CD4-positive, alpha-beta memory T cell (primary cell): ENCODE data around the gene LPCAT1. TPM values are rescaled to one million over a fixed set of nuclear protein-coding genes. Genes with fewer than 3 reads are reported as not detected.

ENCODE experiments used
- CTCF ChIA-PET: fragments of 350-600 bp; sonication (Branson Sonifier 250); formaldehyde crosslinking; loops from one replicate; lab custom pipeline; 2021; ENCODE audit warnings: inconsistent platforms; ENCODE audit not compliant: partially characterized antibody; lab: Charles Lee
- POLR2A ChIA-PET: fragments of 350-600 bp; sonication (Branson Sonifier 250); formaldehyde crosslinking; loops from one replicate; lab custom pipeline; 2021; ENCODE audit not compliant: partially characterized antibody; lab: Charles Lee
- DNase-seq, 5 donors: peaks; one replicate each; pipeline versions ENCODE4 v3.0.0 to v3.0.0-alpha.2; 2020 to 2022; ENCODE audit warnings: mixed read lengths in 1 of 5
- H3K27ac ChIP-seq: one replicate; pipeline ENCODE4 v1.7.0; 2013; ENCODE audit warnings: low read depth, low read length
- H3K27me3 ChIP-seq: 2 replicates; pipeline ENCODE4 v1.7.0; 2013; ENCODE audit warnings: mild to moderate bottlenecking, low read length, moderate library complexity; ENCODE audit not compliant: insufficient read depth
- H3K36me3 ChIP-seq: 2 replicates; pipeline ENCODE4 v1.7.0; 2013; ENCODE audit warnings: mild to moderate bottlenecking, low read length, moderate library complexity; ENCODE audit not compliant: insufficient read depth
- H3K4me1 ChIP-seq: 2 replicates; pipeline ENCODE4 v1.7.0; 2013; ENCODE audit warnings: mild to moderate bottlenecking, low read length, moderate library complexity; ENCODE audit not compliant: insufficient read depth
- H3K4me3 ChIP-seq, 2 donors: one replicate each; pipeline ENCODE4 v1.7.0; 2013; ENCODE audit warnings: low read length in 2 of 2, mild to moderate bottlenecking in 1 of 2
- H3K9me3 ChIP-seq, 2 donors: one replicate each; pipeline ENCODE4 v1.7.0; 2013; ENCODE audit warnings: low read length in 2 of 2, control low read depth in 1 of 2; ENCODE audit not compliant: control insufficient read depth in 1 of 2
- H3K27ac Mint-ChIP-seq, 7 donors: one replicate each; pipeline ENCODE4 v1.8.0; 2020 to 2021; ENCODE audit warnings: mixed read lengths in 7 of 7, mild to moderate bottlenecking in 6 of 7, inconsistent platforms in 3 of 7, moderate library complexity in 3 of 7
- H3K27me3 Mint-ChIP-seq, 2 donors: one replicate each; pipeline ENCODE4 v1.8.0; 2020 to 2021; ENCODE audit warnings: mixed read lengths in 2 of 2
- H3K36me3 Mint-ChIP-seq, 2 donors: one replicate each; pipeline ENCODE4 v1.8.0; 2020 to 2021; ENCODE audit warnings: mixed read lengths in 2 of 2, inconsistent platforms in 1 of 2, mild to moderate bottlenecking in 1 of 2
- H3K4me1 Mint-ChIP-seq, 4 donors: one replicate each; pipeline ENCODE4 v1.8.0; 2020 to 2021; ENCODE audit warnings: mixed read lengths in 4 of 4, mild to moderate bottlenecking in 1 of 4
- H3K4me3 Mint-ChIP-seq, 8 donors: one replicate each; pipeline ENCODE4 v1.8.0; 2020 to 2021; ENCODE audit warnings: mixed read lengths in 8 of 8, mild to moderate bottlenecking in 7 of 8, moderate library complexity in 6 of 8, inconsistent platforms in 3 of 8
- H3K9me3 Mint-ChIP-seq, 8 donors: one replicate each; pipeline ENCODE4 v1.8.0; 2020 to 2021; ENCODE audit warnings: mixed read lengths in 8 of 8, mild to moderate bottlenecking in 5 of 8, inconsistent platforms in 3 of 8, moderate library complexity in 1 of 8
- intact Hi-C: fragments of 100-400 bp; cut with micrococcal nuclease; formaldehyde crosslinking; loops from one replicate; pipeline ENCODE4 v1.15.1; 2023
- polyA plus RNA-seq, 2 donors: library from polyadenylated mRNA; unstranded; fragments of 300-500 nt; fragmentation: Illumina TruSeq; gene quantifications; one replicate each; pipeline ENCODE4 v1.2.3, GENCODE V29; 2021
- total RNA-seq, 2 experiments: library from RNA; stranded (reverse); gene quantifications; one replicate each; pipeline ENCODE4 v1.2.3, GENCODE V29; 2021

LPCAT1 gene
- total and polyA plus RNA-seq, 4 experiments from 2014 or later: 9.0 to 63.6 (median 47.5) TPM

DNA sequence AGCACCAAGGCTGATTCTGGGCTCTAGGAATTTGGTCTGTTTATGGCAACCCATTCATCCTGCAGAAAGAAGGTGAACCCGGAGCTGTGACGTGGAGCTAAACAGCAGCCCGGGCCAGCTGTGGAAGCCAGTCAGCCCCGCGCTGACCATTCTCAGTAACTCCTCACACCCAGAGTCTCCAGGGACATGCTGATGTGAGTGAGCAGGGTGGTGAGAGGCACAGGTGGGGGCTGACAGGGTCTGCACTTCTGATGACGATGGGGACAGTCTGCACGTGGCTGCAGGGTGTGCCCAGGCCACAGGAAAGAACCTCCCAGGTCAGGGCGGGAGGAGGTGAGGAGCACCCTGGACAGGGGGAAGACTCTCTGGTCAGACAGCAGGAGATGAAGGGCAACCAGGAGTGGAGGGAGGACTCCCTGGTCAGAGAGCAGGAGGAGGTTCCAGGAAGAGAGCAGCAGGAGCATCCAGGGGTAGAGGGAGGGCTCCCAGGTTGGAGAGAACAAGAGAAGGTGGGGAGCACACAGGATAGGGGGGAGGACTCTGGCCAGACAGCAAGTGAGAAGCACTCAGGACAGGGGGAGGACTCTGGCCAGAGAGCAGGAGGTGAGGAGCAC lies 52.4 kb downstream of the LPCAT1 start:
- Histone ChIP-seq H3K9me3 (no peaks in the 10 kb centered on the region), H3K27ac (no peak overlapping the region), H3K27me3 (no peaks in the 10 kb centered on the region), H3K4me3 (no peak overlapping the region), H3K4me1 (no peaks in the 10 kb centered on the region), H3K36me3 (peaks cover 28% of the 10 kb centered on the region)
- H3K27me3 Mint-ChIP-seq: no peaks in the 10 kb centered on the region
- H3K4me3 Mint-ChIP-seq: no peak overlapping the region
- ChIA-PET POLR2A (no interaction called here), CTCF (no interaction called here)
- intact Hi-C loops: no loop called here
- H3K4me1 Mint-ChIP-seq: peaks cover 0 to 1% (median 0%) of the 10 kb centered on the region in 4 donors
- H3K36me3 Mint-ChIP-seq: peaks cover 13 to 36% of the 10 kb centered on the region in 2 donors
- peak overlapping the region in 2 of 7 donors; percentile 36 to 65 for H3K27ac Mint-ChIP-seq
- no peak for DNase-seq
- no peaks in the 10 kb centered on the region for H3K9me3 Mint-ChIP-seq

DNA sequence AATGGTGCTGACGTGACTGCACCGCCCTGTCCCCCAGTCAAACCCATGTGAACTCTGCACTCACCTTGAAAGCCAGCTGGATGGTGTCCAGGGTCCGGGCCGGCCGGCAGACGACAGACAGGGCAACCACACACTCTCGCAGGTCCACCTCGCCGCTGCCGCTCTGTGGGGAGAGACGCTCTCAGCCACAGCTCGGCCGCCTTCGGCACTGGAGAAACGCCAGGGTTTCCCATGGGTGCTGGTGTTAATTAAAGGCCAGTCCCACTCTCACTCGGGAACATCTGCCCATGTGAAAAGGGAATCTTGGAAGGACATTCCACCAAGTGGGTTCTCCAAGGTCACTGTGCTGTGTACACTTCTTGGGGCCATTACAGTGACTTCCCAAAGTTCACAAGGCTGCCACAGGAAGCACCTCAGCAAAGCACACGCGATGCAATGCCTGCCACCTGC lies 53.0 kb downstream of the LPCAT1 start:
- ChIA-PET CTCF (interaction anchor here (1.4 to 1.5 kb wide), 2 partner anchors 8 to 172 kb away, joined by 4 read pairs; no protein-coding TSS in a partner anchor), POLR2A (no interaction called here)
- Histone ChIP-seq H3K27me3 (no peaks in the 10 kb centered on the region), H3K27ac (no peak overlapping the region), H3K36me3 (peaks cover 24% of the 10 kb centered on the region), H3K4me1 (no peaks in the 10 kb centered on the region), H3K4me3 (no peak overlapping the region), H3K9me3 (no peaks in the 10 kb centered on the region)
- DNase-seq: no peak
- peaks cover 13 to 33% of the 10 kb centered on the region in 2 donors for H3K36me3 Mint-ChIP-seq
- intact Hi-C loops: no loop called here
- H3K9me3 Mint-ChIP-seq: no peaks in the 10 kb centered on the region
- H3K4me3 Mint-ChIP-seq: no peak overlapping the region
- H3K27ac Mint-ChIP-seq: peak overlapping the region in 1 of 7 donors; percentile 24
- no peaks in the 10 kb centered on the region for H3K27me3 Mint-ChIP-seq
- H3K4me1 Mint-ChIP-seq: peaks cover 0 to 1% (median 0%) of the 10 kb centered on the region in 4 donors

DNA sequence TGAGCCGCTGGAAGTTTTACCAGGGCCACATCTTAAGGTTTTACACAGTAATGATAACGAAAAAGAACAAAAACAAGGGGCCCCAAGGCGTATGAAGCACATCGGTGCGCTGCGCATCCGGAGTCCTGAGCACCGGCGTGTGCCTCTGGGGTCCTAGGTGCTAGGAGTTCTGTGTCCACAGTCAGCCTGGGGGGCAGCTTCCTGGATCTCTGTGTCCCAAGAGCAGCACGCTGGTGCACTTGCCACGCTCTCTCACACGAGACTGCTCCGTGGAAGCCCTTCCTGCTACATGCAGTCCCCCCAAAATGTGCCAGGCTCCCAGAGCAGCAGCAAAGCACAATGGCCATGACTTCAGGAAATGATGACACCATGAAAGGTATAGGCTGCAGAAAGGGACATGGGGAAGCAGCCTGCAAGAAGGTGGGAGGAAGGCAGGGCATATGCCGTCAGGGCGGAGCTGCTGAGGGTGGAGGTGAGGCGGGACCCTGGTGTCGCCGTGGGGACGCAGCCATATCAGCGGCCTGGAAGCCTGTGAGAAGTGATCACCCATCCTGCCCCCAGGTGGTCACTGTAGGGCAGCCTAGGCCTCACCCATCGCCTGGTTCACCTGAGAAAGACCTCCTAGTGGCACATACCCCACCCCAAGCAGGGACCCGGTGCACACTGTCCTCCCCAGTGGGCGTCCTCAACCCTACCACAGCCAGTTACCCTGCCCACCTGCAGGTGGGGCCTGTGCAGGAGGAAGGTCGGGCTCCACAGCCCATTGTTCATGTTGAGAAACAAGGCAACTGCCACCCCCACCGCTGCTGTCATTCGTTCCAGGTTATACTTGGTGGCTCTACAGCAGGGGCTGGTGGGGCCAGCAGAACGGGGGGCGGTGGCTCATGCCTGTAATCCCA lies 54.9 kb downstream of the LPCAT1 start:
- Histone ChIP-seq H3K36me3 (peaks cover 15% of the 10 kb centered on the region), H3K27me3 (no peaks in the 10 kb centered on the region), H3K9me3 (no peaks in the 10 kb centered on the region), H3K27ac (no peak overlapping the region), H3K4me3 (no peak overlapping the region), H3K4me1 (no peaks in the 10 kb centered on the region)
- no peaks in the 10 kb centered on the region for H3K27me3 Mint-ChIP-seq
- H3K4me3 Mint-ChIP-seq: no peak overlapping the region
- ChIA-PET CTCF (interaction anchor here (1.5 kb wide), 1 partner anchor 174 kb away, joined by 4 read pairs; no protein-coding TSS in a partner anchor), POLR2A (interaction anchor here (1.0 kb wide), 1 partner anchor 83 kb away, joined by 5 read pairs; no protein-coding TSS in a partner anchor)
- peaks cover 0 to 1% (median 0%) of the 10 kb centered on the region in 4 donors for H3K4me1 Mint-ChIP-seq
- DNase-seq: no peak
- H3K9me3 Mint-ChIP-seq: peaks cover 0 to 1% (median 0%) of the 10 kb centered on the region in 8 donors
- intact Hi-C loops: no loop called here
- peaks cover 16 to 31% of the 10 kb centered on the region in 2 donors for H3K36me3 Mint-ChIP-seq
- no peak overlapping the region for H3K27ac Mint-ChIP-seq

DNA sequence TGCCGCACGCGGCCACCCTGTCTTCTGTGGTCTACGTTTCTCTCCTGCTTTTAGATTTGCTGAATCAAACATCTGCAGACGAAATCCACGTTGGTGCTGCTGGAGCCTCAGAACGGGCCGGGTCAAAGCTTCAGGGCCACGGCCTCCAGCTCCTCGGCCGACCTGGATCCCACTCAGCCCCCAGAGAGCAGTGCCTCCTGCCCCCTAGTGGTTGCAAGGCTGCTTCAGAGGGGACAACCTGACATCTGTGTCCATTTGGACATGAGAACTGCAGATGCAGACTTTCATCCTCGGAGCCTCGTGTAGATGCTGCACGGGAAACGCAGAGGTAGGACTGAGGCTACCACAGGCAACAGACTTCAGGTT lies 55.5 kb downstream of the LPCAT1 start:
- H3K27me3 Mint-ChIP-seq: no peaks in the 10 kb centered on the region
- H3K27ac Mint-ChIP-seq: no peak overlapping the region

DNA sequence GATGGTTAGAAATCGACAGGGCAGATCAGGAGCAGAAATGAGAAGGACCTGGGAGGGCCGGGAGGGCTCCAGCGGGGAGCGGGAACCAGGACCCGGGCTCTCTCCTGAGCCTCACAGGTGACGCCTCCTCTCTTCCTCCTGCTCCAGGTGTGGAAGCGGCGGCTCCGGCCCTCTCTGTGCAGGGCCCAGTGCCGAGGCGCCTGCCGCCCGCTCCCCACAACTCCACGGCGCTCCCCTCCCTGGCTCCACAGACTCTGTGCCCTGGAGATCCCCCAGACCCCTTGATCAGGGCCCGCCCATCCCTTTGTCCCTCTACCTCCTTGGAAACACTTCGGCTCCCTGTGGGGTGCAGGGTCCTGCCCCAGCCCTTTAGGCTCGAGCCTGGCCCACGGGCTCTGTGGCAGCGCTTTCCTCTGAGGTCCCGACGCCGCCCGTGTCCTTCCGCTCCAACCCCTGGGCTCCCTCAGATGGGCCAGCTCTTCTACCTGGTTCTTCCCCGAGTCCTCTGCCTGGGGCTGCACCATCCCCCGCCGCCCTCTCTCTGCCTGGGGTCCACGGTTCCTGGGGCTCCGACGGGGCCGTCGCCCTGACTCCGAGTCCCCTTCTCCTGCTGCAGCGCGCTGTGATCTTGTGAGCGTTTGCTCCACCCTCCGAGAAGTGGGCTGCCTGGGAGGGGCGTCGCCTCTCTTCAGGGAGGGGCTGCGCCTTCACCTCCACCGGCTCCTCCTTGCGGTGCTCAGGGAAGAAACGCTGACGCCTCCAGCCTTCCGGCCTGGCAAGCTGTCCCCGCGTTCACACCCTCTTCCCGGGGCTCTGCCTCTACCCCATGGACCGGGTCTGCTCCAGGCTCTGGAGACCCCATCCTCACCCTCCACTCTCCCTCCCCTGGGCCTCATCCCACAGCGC lies 56.2 kb downstream of the LPCAT1 start:
- no peaks in the 10 kb centered on the region for H3K9me3 ChIP-seq
- intact Hi-C loops: no loop called here

More for the DNA sequence above, 55.5 kb downstream of the LPCAT1 start:
- peaks cover 13 to 31% of the 10 kb centered on the region in 2 donors for H3K36me3 Mint-ChIP-seq
- Histone ChIP-seq H3K4me3 (no peak overlapping the region), H3K9me3 (no peaks in the 10 kb centered on the region), H3K27me3 (no peaks in the 10 kb centered on the region), H3K36me3 (peaks cover 20% of the 10 kb centered on the region), H3K27ac (no peak overlapping the region), H3K4me1 (no peaks in the 10 kb centered on the region)
- peaks cover 0 to 1% (median 0%) of the 10 kb centered on the region in 4 donors for H3K4me1 Mint-ChIP-seq
- H3K4me3 Mint-ChIP-seq: no peak overlapping the region
- ChIA-PET CTCF (interaction anchor here (0.7 kb wide), 1 partner anchor 299 kb away, joined by 4 read pairs; no protein-coding TSS in a partner anchor), POLR2A (interaction anchor here (1.0 kb wide), 1 partner anchor 82 kb away, joined by 5 read pairs; no protein-coding TSS in a partner anchor)
- H3K9me3 Mint-ChIP-seq: peaks cover 0 to 1% (median 0%) of the 10 kb centered on the region in 8 donors
- intact Hi-C loops: no loop called here
- no peak for DNase-seq

DNA sequence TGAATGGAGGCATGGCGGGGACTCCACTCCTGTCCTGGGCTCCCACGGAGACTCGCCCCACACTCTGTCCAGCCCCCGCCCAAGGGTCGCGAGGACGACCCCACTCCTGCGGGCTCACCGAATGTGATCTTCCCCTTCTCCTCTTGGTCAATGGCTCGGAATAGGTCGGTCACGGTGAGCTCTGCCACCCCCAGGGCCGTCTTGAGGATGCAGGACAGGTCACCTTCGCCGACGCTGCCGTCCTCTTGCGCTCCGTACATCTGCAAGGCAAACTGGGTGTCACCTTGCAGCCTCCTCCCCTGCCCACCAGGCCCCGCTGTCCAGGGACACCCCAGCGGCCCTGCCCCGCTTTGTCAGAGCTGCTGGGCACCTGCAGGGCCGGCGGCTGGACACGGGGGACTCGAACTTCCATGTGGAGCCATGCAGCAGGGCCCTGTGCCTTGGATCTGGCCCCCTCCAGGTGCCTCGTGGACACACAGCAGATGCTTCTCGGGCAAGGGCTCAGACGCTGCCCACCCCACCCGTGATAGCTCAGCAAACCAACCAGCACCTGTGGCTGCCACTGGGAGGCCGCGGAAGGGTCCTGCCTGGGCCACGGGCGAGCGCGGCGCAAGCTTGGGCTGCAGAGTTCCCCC lies 57.0 kb downstream of the LPCAT1 start:
- peaks cover 0 to 1% (median 0%) of the 10 kb centered on the region in 8 donors for H3K9me3 Mint-ChIP-seq
- peaks cover 24% of the 10 kb centered on the region for H3K36me3 ChIP-seq
- H3K4me3 ChIP-seq: no peak overlapping the region
- no peak for DNase-seq
- H3K4me3 Mint-ChIP-seq: no peak overlapping the region
- no peak overlapping the region for H3K27ac Mint-ChIP-seq
- H3K36me3 Mint-ChIP-seq: peaks cover 14 to 28% of the 10 kb centered on the region in 2 donors
- no peaks in the 10 kb centered on the region for H3K27me3 ChIP-seq
- intact Hi-C loops: no loop called here
- CTCF ChIA-PET: interaction anchor here (1.0 kb wide), 1 partner anchor 12 kb away, joined by 3 read pairs; no protein-coding TSS in a partner anchor
- no peaks in the 10 kb centered on the region for H3K4me1 ChIP-seq
- POLR2A ChIA-PET: no interaction called here
- no peak overlapping the region for H3K27ac ChIP-seq
- no peaks in the 10 kb centered on the region for H3K9me3 ChIP-seq
- no peaks in the 10 kb centered on the region for H3K27me3 Mint-ChIP-seq
- H3K4me1 Mint-ChIP-seq: peaks cover 0 to 1% (median 0%) of the 10 kb centered on the region in 4 donors

More for the DNA sequence above, 56.2 kb downstream of the LPCAT1 start:
- H3K4me3 ChIP-seq: no peak overlapping the region
- H3K36me3 Mint-ChIP-seq: peaks cover 12 to 29% of the 10 kb centered on the region in 2 donors
- no peak overlapping the region for H3K4me3 Mint-ChIP-seq
- H3K4me1 ChIP-seq: no peaks in the 10 kb centered on the region
- no peak for DNase-seq
- ChIA-PET POLR2A (interaction anchor here (1.0 kb wide), 1 partner anchor 82 kb away, joined by 5 read pairs; no protein-coding TSS in a partner anchor), CTCF (interaction anchor here (0.7 kb wide), 1 partner anchor 298 kb away, joined by 4 read pairs; no protein-coding TSS in a partner anchor)
- no peaks in the 10 kb centered on the region for H3K27me3 Mint-ChIP-seq
- H3K36me3 ChIP-seq: peaks cover 23% of the 10 kb centered on the region
- H3K27ac ChIP-seq: no peak overlapping the region
- no peak overlapping the region for H3K27ac Mint-ChIP-seq
- peaks cover 0 to 1% (median 0%) of the 10 kb centered on the region in 4 donors for H3K4me1 Mint-ChIP-seq
- H3K27me3 ChIP-seq: no peaks in the 10 kb centered on the region
- H3K9me3 Mint-ChIP-seq: peaks cover 0 to 1% (median 0%) of the 10 kb centered on the region in 8 donors
